Erythroblast (primary cell): ENCODE results near the gene DAP.

ENCODE experiments used
- GATA1 ChIP-seq: IDR thresholded peaks from 2 replicates; pipeline ENCODE4 v1.6.1; 2011; ENCODE audit warnings: low read depth, mild to moderate bottlenecking, control low read depth, low read length, moderate library complexity
- POLR2A ChIP-seq: IDR thresholded peaks from 2 replicates; pipeline ENCODE4 v1.6.1; 2011; ENCODE audit warnings: mild to moderate bottlenecking, low read length

DNA sequence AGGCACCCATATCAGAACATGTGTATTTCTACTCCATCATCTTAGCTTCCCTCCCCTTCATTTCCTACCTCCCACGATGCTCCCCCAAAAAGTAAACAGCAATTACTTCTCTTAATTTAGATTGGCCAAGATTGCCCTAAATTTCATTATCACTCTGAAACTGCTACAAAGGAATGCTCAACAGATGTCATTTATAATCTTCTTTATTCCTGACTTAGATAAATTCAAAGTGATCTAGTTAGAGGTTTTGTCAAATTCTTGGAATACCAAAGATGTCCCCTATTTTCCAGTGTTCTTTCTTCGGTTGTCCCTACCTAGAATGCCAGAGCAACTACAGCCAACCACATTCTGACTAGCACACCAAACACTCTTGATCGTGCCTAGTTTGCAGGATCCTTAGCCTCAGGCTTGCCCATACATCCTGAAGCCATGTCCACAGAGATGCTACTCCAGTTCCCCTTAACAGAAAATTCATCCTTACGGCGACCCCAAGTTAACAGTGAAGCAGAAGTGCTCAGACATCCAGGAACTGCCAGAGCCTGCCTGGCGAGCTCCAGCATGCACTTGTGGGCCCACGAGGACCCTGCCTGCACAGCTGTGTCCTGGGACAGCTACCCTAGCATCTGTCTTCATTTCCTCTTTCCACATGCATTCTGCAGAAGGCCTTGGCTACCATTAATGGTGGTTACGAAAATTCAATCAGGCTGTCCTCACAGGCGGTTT lies 31.6 kb downstream of the DAP start:
- TF ChIP-seq POLR2A (no peak), GATA1 (no peak)
